NK-92 (cell line): ENCODE data around the gene MISP.

Experiments
- DNase-seq: peaks from one replicate; lab custom pipeline; 2025; ENCODE audit not compliant: unreplicated experiment; lab: John Stamatoyannopoulos, UW

The MISP gene

DNA sequence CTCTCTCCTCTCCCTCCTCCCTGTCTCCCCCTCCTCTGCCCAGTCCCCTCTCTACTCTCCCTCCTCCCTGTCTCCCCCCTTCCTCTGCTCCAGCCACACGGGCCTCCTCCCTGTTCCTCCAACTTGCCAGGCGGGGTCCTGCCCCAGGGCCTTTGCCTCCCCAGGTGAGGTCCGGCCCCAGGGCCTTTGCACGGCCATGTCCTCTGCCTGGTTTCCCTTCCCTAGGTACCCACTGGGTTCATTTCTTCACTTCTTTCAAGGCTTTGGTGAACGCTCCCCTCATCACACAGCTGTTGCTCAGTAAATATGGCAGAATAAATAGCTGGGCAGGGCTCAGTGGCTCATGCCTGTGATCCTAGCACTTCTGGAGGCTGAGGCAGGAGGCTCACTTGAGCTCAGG is 21.2 kb downstream of the MISP start:
- DNase-seq: no peak

DNA sequence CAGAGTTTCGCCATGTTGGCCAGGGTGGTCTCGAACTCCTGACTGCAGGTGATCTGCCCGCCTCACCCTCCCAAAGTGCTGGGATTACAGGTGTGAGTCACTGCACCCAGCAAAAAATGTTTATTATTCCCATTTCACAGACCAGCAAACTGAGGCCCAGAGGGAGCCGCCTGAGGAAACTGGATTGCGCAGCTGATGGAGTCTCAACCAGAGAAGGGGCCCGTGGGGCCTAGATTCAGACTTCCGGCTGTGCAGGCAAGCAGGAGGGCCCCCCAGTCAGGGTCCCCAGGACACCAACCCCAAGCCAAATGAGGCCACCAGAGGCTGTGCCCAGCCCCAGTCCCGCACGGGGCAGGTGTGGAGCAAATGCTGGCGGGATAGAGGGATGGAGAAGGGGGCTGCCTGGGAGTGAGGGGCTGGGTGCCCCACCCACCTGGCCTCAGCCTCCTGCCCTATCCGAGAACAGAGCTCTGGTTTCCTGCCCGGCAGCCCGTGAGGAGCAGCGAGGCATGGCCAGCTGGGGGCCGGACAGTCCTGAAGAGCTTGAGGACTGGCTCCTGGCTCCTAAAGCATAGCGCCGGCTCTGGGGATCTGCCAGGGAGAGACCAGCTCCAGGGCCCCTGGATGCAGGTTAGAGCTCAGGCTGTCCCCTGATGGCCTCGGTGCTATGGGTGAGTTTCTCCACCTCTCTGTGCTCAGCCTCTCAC is 22.0 kb downstream of the MISP start:
- DNase-seq: no peak

DNA sequence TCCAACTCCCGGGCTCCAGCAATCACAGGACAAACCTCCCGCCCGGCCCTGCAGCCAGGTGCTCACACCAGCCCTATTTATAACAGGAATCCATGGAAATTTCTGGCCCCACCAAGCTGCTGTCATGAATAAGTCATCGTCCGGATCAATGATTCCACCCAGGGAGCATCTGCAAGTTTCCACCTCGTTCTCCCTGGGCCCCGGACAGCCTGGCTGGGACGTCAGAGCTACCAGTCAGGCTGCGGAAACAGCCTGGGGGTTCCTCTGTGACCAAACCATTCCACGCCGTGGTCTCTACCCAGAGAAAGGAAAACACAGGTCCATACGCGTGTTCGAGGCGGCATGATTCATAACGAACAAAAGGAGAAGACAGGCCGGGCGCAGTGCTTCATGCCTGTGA is 25.6 kb downstream of the MISP start:
- DNase-seq: no peak

DNA sequence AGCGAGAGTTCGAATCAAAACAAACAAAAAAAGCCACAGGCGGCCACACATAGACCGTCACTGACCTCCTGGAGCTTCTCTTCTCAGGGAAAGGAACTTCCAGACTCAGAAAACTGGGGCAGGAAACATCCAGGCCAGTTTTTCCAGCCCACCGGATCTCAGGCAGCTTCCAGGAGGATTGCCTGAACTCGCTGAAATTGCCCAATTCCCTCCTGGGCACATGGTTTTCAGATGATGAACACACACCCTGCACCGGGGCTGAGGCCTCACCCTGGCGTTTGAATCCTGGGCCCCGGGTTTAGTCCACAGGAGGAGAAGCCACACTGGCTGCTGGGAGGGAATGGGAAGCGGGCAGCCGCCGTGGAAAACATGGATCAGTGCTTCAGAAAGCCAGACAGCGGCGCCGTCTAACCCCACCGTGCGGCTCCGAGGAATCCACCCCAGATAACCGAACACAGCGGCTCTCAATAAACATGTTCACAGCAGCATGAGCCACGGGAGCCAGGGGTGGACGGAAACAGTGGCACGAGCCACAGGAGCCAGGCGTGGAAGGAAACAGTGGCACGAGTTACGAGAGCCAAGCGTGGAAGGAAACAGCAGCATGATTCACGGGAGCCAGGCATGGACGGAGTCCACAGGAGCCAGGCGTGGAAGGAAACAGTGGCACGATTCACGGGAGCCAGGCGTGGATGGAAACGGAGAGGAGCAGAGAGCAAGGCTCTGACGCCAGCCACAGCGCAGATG is 28.2 kb downstream of the MISP start:
- DNase-seq: no peak

DNA sequence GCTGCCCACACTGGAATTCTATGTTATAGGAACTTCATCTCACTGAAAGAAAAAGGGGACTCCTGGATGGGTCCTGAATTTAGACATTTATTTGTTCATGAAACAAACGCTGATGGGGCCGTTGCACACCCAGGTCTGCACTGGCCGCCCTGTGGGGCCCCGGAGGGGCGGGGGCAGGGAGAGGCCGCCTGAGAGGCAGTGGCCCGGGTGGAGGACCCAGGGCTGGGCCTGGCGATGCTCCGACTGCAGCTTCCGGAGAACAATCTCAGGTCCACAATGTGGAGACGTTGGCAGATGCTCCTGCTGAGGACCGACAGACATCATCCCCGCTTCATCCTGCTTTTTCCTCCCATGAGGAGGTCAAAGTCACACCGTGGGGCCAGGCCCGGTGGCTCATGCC is 30.0 kb downstream of the MISP start:
- no peak for DNase-seq

DNA sequence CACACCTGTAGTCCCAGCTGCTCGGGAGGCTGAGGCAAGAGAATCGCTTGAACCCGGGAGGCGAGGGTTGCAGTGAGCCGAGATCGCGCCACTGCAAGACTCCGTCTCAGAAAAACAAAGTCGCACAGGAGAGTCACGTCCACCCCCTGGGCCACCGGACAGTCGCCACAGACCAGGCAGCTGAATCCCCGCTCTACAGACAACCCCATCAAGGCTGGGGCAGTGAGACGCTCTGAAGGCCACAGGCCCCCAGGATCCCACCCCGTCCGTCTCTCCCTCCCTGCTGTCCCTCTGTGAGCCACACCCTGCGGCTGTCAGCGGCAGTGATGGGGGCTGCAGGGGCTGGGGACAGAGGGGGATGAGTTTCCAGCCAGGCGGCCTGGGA is 30.9 kb downstream of the MISP start:
- no peak for DNase-seq

DNA sequence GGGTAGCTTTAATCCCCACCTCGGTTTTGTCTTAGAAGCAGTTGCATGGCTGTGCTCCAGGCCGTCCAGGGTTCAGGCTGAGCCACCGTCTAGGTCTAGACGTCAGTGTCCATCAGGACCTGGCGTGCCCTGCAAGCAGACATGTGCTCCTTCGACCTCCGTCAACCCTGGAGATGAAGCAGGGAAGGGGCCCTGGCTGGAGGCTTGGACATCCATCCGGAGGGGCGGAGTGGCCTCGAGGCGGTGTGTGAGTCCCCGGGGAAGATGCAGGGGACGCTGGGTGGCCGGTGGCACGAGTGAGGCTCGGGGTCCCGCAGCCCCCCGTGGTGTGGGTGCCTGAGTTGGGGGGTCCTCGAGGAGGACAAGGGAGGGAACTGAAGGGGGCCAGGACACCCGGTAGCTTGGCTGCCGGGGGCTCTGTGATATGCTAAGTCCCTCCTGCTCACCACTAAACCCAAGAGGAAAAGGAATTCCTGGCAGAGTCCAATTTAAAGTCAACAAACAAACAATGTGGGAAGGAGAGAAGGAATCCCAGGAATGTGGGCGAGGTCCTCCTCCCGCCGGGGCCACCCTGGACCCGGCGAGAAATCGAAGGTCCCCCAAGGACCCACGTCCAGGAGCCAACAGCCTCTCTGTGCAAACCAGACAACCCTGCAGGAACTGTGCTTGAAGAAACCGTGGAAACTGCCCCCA is 31.4 kb downstream of the MISP start:
- DNase-seq: no peak

DNA sequence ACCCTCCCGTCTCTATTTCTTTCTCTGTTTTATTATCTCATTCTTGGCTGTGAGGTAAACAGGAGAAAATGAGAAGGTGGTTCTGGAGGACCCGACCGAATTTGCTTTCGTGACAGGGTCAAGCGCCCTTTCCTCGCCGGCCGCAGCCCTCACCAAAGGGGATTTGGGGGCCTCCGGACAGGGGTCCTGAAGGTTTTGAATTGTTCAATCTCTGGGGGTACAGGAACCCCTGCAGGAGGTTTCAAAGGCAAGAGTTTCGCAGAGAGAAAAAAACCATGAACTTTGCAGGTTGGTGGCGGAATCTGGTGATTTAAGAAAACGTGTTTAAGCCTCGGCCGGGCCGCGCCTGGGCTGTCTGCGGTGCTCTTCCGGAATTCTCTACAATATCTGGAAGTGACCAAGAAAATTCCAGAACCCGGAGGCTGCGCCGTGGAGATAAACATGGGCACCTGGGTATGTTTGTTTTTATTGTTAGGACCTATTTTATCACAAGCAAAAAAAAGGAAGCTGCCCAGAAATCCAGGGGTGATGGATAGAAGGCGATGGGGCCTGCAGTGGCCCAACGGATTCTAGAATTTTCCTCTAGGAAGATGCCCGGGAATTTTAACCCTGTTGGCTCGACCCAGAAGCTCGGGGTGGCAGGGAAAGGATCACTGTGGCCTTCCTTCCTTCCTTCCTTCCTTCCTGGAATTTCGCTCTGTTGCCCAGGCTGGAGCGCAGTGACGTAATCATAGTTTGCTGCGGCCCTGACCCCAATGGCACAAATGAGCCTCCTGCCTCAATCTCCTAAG is 32.2 kb downstream of the MISP start:
- no peak for DNase-seq

DNA sequence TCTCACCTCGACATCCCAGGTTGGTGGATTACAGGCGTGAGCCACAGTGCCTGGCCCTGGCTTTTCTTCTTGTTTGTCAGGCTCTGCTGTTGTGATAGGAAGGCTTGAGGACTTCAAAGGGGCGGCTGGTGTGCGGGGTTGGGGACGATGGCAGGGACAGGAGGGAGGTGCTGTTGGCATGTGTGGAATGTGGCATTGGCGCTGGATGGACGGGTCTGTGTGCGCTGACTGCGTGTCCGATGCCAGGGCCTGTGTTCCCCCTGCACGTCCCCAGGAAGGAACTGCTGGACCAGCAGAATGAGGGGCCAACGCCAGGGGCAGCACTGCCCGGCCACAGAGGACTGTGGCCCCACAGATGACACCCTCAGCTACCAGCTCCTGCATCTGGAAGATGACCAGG is 33.6 kb downstream of the MISP start:
- no peak for DNase-seq

DNA sequence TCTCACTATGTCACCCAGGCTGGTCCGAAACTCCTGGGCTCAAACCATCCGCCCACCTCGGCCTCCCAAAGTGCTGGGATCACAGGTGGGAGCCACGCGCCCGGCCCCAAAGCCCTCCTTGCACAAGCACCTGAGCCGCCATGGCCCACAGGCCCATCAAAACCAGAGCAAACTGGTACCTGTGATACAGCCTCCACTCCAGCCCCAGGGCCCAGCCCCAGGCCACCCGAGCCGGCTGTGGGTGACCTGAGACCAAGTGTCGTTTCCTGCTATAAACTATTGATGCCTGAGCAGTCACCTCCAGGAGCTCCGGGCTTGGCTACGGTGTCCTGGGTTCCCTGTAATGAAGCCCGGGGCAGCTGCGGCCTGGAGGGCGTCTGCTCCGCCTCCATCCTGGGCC is 36.6 kb downstream of the MISP start:
- no peak for DNase-seq

DNA sequence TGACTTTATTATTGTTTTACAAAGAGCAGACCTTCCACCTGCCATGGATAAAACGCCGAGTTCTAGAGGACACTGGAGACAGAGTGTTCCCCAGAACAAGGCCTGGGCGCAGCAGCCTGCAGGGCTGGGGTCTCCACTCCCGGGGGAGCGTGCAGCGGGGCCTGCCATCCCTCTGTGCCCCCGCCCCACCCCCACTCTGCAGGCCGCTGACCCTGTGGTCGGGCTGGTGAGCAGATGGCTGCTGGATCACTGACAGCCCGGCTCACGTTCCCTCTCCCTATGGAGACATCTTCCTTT is 37.7 kb downstream of the MISP start:
- DNase-seq: no peak

DNA sequence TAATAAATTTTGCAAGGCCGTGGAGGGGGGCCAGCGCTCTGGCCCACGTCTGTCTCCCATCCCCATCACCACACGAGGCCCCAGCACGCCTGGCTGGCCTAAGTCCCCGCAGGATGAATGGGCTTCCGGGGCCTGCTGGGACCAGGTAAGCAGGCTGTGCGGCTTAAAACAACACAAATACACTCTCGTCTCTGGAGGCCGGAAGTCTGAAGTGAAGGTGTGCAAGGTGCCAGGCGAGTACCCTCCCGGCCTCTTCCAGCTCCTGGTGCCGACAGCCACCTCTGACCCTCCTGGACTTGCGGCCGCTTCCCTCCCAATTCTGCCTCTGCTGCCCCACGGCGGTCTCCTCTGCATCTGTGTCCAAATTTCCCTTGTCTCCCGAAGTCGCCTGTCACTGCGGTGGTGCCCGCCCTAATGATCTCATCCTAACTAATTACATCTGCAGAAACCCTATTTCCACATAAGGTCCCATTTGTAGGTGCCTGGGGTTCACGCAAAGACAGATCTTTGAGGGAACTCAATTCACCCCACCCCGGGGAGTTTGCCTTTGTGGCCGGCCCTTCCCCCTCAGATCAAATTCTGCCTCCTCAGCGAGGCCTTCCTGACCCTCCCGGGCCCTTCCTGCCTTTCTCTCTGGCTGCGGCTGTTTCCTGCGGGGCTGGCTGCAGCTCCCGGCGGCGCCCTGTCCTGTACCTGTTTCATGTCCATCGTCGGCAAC is 38.2 kb downstream of the MISP start:
- DNase-seq: no peak

DNA sequence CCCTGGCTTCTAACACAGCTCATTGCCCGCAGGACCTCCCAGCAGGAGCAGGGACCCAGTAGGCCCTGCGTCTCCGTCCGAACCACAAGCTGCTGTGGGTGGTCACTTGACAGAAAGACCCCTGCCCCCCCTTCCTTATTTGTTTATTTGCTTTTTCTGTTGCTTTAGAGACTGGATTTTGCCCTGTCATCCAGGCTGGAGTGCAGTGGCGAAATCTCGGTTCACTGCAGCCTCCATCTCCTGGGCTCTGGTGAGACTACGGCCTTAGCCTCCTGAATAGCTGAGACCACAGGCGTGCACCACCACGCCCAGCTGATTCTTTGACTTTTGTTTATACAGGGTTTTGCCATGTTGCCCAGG is 38.8 kb downstream of the MISP start:
- no peak for DNase-seq

DNA sequence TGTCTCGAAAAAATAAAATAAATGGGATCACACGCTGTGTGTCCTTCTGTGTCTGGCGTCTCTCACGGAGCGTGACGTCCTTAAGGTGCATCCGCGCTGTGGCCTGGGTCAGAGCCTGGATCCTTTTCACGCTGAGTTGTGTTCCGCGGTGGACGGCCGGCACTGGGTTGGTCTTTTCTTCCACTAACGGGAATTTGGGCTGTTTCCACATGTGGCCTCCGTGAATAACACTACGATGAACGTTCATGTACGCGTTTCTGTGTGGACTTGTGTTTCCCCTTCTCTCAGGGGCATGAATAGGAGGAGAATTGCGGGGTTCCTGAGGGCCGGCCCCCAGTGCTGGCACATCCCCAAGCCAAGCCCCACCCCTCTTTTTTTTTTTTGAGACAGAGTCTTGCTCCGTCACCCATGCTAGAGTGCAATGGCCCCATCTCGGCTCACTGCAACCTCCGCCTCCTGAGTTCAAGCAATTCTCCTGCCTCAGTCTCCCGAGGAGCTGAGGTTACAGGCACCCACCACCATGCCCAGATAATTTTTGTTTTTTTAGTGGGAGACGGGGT is 40.2 kb downstream of the MISP start:
- no peak for DNase-seq

DNA sequence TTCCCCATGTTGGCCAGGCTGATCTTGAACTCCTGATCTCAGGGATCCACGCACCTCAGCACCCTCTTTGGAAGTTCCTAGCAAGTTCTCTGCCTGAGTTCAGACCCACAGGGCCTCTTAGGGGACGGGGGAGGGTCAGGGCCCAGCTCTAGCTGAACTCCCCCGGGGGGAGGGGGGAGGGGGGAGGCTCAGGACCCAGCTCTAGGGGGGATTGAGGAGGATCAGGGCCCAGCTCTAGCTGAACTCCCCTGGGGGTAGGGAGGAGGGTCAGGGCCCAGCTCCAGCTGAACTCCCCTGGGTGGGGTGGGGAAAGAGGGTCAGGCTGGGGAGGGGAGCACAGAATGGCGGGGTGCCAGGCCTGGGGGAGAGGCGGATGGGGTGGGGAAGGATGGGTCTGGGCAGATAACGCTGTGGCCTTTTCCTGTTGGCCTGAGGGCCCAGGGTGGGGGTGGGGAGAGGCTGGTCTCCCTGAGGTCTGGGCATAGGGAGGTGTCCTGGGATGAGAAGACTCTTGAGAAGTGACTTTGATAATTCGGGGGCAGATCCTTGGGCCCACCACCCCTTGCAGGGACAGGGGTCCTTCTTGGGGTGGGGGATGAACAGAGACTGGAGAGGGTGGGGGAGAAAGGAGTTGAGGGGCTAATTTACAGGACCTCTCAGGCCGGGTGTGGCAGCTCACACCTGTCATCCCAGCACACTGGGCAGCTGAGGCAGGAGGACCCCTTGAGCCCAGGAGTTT is 40.8 kb downstream of the MISP start:
- no peak for DNase-seq

DNA sequence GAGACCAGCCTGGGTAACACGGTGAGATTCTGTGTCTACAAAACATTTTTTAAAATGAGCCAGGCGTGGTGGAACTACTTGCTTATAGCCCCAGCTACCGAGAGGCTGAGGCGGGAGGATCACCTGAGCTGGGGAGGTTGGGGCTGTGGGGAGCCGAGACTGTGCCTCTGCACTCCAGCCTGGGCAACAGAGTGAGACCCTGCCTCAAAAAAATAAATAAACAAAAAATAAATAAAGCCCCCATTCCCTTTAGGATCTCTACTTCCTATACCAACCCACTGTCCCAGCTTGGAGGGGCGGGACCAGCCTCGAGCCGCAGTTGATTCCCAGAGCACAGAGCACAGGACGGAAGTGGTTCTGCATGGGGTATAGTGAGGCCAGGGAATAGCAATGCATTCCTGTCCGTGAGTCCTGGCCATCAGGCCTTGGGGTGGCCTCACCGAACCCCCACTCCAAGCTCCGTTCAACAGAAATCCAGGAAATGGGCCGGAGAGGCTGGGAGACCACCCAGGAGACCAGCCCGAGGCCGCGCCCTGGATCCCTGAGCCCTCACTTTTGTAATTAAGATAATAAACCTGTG is 41.5 kb downstream of the MISP start:
- no peak for DNase-seq

DNA sequence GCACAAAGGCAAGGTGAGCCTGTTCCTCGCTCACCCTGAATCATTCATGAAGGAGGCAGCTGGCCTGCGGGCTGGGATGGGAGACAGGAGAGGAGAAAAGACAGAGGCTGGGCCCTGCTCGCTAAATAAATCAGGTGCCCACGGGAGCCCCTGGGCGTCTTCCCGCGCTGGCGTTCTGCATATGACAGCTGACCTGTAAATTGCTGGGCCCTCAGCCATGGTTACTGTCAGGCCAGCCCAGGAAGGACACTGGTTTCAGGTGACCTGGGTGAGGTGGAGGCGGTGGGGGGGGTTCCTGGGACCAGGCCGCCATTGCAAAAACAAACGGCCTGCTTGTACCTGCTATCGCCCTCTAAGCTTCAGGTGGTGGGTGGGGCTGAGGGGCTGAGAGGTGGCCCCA is 42.9 kb downstream of the MISP start:
- no peak for DNase-seq

DNA sequence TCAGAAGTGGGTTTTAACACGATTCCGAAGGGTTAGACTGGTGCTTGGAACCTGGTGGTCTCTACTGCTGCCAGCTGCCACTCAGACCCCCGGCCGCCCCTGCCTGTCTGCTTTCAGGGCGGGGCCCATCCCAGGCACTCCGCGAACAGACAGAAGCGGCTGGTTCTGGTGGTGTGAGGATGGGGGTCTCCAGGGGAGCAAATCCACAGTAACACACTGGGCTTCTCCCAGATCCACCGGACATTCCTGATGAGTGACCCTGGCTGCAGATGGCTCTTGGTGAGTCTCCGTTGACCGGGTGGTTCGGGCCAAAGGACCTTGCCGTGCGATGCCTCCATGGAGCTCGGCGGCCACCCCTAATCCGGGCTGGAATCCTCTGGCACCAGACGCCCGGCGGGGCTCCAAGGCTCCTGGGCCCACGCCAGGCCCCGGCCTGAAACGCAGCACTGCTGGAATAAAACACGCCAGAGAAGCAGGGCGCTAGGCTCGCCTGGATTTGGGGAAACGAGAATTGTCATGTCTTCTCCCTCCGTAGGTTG is 44.2 kb downstream of the MISP start:
- DNase-seq: no peak
